A673 (cell line): ENCODE data around the gene ZSCAN16.

ENCODE experiments used
- CTCF ChIP-seq: fragments of 300-800, 200-600 bp; sonication (generic); conservative IDR thresholded peaks from 2 replicates; pipeline ENCODE4 v1.5.1; 2017; ENCODE audit warnings: low read depth, mild to moderate bottlenecking, antibody characterized with exemption, low read length, moderate library complexity, mixed read lengths
- EZH2 ChIP-seq: fragments of 200-600 bp; sonication (generic); IDR thresholded peaks from 2 replicates; pipeline ENCODE4 v1.6.1; 2017; ENCODE audit warnings: borderline replicate concordance, low read depth, mild to moderate bottlenecking, mixed read lengths, antibody characterized with exemption, low read length; ENCODE audit not compliant: poor library complexity, severe bottlenecking

DNA sequence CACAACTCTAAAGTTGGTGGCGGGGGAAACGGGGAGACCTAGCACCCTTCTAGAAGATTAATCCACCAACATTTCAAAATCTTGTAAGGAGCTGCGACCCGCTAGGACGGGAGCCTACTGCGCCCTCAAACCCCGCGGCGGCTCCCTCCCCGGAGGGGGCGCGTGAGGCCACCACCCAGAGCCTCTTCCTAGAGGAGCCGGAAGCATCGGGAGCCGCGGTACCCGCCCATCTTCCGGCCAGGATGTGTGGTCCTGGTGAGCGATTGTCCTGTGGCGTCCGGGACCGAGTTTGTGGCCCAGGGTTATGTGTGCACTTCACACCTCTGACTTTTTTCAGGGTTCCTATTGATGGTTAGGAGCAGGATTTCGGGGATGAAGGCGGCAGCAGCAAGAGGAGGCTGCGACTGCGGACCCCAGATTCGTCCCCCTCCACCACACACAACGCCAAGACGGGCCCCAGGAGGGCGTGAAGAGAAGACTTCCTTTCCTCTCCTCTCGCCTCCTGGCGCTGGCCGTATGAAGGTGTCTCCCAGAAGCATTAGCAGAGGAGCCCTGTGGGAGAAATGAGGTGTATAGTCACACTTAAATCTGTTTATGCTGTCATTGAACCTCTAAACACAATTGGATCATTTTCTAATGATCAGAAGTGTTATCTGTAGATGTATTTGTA lies 33.4 kb upstream of the ZSCAN16 start:
- TF ChIP-seq CTCF: no peak
- TF ChIP-seq EZH2: no peak
